ENCODE data around the gene PTPRA. TPM values are rescaled to one million over a fixed set of nuclear protein-coding genes. Genes with fewer than 3 reads are reported as not detected.

PTPRA gene
- total and polyA plus RNA-seq, 2 of the 13 experiments (the other 11 are each of a cell fraction or from before 2014, with no cell fraction given) = 47.2 to 127 TPM

DNA sequence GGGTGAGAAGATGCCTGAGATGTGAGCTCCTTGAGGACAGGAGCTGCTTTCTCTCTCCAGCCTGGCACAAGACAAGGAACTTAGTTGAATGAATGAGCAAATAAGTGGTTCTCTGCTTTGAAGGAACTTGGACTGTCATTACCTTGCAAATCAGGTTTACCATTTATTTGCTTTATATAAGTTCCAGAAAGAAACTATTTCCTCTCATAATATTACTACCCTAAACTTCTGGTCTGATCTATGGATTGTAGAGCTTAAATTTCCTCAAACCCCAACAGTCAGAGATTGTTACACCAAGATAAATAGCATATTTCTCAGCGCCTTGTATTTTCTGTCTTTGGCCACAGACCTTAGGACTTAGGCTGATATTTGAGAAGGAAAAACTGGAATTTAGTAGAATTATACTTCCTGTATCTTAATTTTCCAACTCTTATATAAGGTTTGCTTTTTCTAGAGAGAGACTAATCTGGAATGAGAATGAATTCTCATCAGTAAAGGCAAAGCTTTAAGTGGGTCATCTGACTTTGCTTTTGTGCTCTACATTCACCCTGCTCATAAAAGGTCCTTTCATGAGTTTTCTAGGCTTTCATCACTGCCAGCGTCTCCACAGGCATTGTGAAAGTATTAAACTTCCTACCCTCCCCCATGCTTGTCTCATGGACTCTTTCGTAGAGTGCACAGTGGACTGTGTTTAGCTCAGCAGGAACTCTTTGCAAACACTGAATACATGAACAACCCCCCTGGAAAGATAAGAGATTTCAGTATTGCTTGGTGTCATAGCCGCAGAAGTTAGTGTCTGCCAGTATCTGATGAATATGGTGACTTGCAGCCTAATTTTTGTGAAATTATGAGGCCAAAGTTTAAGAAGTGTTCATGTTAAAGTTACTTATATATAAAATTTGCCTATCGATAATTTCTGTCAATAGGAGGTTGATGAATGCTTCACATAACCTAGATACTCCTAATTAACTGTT, 74.0 kb downstream of the PTPRA start (continued):
- no peak for TF ChIP-seq NCOA1 (CRISPR knock-in tag; IDR thresholded peaks at IDR 0.05)
- TF ChIP-seq ZNF468 (CRISPR knock-in tag; IDR thresholded peaks at IDR 0.05) = no peak
- TF ChIP-seq RNF2 (conservative IDR thresholded peaks at IDR 0.05; ENCODE audit: low read depth) = no peak
- TF ChIP-seq, protein P1, sequence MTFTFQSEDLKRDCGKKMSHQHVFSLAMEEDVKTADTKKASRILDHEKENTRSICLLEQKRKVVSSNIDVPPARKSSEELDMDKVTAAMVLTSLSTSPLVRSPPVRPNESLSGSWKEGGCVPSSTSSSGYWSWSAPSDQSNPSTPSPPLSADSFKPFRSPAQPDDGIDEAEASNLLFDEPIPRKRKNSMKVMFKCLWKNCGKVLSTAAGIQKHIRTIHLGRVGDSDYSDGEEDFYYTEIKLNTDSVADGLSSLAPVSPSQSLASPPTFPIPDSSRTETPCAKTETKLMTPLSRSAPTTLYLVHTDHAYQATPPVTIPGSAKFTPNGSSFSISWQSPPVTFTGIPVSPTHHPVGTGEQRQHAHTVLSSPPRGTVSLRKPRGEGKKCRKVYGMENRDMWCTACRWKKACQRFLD (CRISPR knock-in tag; IDR thresholded peaks at IDR 0.05; ENCODE audit: borderline replicate concordance) = no peak
- TF ChIP-seq, protein P2, sequence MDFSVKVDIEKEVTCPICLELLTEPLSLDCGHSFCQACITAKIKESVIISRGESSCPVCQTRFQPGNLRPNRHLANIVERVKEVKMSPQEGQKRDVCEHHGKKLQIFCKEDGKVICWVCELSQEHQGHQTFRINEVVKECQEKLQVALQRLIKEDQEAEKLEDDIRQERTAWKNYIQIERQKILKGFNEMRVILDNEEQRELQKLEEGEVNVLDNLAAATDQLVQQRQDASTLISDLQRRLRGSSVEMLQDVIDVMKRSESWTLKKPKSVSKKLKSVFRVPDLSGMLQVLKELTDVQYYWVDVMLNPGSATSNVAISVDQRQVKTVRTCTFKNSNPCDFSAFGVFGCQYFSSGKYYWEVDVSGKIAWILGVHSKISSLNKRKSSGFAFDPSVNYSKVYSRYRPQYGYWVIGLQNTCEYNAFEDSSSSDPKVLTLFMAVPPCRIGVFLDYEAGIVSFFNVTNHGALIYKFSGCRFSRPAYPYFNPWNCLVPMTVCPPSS (IDR thresholded peaks at IDR 0.05) = no peak
- TF ChIP-seq POLR2A (IDR thresholded peaks at IDR 0.05; ENCODE audit: insufficient read depth in 1 of 2, low read depth in 2 of 2, low read length in 2 of 2) = peak in 1 of 2 experiments; percentile 50; a peak in 2 of 4 replicates
- no peak for TF ChIP-seq PAF1 (CRISPR knock-in tag; IDR thresholded peaks at IDR 0.05)
- TF ChIP-seq, protein P3, sequence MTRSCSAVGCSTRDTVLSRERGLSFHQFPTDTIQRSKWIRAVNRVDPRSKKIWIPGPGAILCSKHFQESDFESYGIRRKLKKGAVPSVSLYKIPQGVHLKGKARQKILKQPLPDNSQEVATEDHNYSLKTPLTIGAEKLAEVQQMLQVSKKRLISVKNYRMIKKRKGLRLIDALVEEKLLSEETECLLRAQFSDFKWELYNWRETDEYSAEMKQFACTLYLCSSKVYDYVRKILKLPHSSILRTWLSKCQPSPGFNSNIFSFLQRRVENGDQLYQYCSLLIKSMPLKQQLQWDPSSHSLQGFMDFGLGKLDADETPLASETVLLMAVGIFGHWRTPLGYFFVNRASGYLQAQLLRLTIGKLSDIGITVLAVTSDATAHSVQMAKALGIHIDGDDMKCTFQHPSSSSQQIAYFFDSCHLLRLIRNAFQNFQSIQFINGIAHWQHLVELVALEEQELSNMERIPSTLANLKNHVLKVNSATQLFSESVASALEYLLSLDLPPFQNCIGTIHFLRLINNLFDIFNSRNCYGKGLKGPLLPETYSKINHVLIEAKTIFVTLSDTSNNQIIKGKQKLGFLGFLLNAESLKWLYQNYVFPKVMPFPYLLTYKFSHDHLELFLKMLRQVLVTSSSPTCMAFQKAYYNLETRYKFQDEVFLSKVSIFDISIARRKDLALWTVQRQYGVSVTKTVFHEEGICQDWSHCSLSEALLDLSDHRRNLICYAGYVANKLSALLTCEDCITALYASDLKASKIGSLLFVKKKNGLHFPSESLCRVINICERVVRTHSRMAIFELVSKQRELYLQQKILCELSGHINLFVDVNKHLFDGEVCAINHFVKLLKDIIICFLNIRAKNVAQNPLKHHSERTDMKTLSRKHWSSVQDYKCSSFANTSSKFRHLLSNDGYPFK (CRISPR knock-in tag; IDR thresholded peaks at IDR 0.05; ENCODE audit: borderline replicate concordance) = no peak
- TF ChIP-seq ETV6 (CRISPR knock-in tag; conservative IDR thresholded peaks at IDR 0.05) = peak; percentile 92
- TF ChIP-seq, protein P4, sequence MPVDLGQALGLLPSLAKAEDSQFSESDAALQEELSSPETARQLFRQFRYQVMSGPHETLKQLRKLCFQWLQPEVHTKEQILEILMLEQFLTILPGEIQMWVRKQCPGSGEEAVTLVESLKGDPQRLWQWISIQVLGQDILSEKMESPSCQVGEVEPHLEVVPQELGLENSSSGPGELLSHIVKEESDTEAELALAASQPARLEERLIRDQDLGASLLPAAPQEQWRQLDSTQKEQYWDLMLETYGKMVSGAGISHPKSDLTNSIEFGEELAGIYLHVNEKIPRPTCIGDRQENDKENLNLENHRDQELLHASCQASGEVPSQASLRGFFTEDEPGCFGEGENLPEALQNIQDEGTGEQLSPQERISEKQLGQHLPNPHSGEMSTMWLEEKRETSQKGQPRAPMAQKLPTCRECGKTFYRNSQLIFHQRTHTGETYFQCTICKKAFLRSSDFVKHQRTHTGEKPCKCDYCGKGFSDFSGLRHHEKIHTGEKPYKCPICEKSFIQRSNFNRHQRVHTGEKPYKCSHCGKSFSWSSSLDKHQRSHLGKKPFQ (CRISPR knock-in tag; IDR thresholded peaks at IDR 0.05; ENCODE audit: insufficient replicate concordance) = no peak
- no peak for TF ChIP-seq TP53 (CRISPR knock-in tag; conservative IDR thresholded peaks at IDR 0.05)
- peak; percentile 82 for TF ChIP-seq MAFF (IDR thresholded peaks at IDR 0.05; ENCODE audit: low read depth, low read length)
- TF ChIP-seq HIVEP1 (CRISPR knock-in tag; IDR thresholded peaks at IDR 0.05) = no peak
- TF ChIP-seq ZNF333 (CRISPR knock-in tag; IDR thresholded peaks at IDR 0.05; ENCODE audit: borderline replicate concordance) = no peak
- TF ChIP-seq, protein P5, sequence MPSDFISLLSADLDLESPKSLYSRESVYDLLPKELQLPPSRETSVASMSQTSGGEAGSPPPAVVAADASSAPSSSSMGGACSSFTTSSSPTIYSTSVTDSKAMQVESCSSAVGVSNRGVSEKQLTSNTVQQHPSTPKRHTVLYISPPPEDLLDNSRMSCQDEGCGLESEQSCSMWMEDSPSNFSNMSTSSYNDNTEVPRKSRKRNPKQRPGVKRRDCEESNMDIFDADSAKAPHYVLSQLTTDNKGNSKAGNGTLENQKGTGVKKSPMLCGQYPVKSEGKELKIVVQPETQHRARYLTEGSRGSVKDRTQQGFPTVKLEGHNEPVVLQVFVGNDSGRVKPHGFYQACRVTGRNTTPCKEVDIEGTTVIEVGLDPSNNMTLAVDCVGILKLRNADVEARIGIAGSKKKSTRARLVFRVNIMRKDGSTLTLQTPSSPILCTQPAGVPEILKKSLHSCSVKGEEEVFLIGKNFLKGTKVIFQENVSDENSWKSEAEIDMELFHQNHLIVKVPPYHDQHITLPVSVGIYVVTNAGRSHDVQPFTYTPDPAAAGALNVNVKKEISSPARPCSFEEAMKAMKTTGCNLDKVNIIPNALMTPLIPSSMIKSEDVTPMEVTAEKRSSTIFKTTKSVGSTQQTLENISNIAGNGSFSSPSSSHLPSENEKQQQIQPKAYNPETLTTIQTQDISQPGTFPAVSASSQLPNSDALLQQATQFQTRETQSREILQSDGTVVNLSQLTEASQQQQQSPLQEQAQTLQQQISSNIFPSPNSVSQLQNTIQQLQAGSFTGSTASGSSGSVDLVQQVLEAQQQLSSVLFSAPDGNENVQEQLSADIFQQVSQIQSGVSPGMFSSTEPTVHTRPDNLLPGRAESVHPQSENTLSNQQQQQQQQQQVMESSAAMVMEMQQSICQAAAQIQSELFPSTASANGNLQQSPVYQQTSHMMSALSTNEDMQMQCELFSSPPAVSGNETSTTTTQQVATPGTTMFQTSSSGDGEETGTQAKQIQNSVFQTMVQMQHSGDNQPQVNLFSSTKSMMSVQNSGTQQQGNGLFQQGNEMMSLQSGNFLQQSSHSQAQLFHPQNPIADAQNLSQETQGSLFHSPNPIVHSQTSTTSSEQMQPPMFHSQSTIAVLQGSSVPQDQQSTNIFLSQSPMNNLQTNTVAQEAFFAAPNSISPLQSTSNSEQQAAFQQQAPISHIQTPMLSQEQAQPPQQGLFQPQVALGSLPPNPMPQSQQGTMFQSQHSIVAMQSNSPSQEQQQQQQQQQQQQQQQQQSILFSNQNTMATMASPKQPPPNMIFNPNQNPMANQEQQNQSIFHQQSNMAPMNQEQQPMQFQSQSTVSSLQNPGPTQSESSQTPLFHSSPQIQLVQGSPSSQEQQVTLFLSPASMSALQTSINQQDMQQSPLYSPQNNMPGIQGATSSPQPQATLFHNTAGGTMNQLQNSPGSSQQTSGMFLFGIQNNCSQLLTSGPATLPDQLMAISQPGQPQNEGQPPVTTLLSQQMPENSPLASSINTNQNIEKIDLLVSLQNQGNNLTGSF (CRISPR knock-in tag; IDR thresholded peaks at IDR 0.05) = no peak
- TF ChIP-seq EEA1 (CRISPR knock-in tag; IDR thresholded peaks at IDR 0.05; ENCODE audit: borderline replicate concordance) = no peak
